Spleen (tissue), 11 donors: ENCODE data around the gene CENPH. TPM values are rescaled to one million over a fixed set of nuclear protein-coding genes. Genes with fewer than 3 reads are reported as not detected.

ENCODE experiments used
- DNase-seq: peaks from one replicate; pipeline ENCODE4 v3.0.0-alpha.2; 2020
- H3K27ac ChIP-seq, 8 donors: fragments of 200-600 bp; sonication (generic) in 7 of 8; 1 replicate in 4 of 8; 2 replicates in 4 of 8; pipeline versions ENCODE4 v1.5.0 to v1.8.0; 2016 to 2021; ENCODE audit warnings: inconsistent platforms in 4 of 8, mild to moderate bottlenecking in 4 of 8, moderate library complexity in 1 of 8
- H3K27me3 ChIP-seq, 7 donors: fragments of 200-600 bp; sonication (generic) in 6 of 7; replicated peaks in 1 of 7; 1 replicate in 4 of 7; 2 replicates in 3 of 7; pipeline versions ENCODE4 v1.5.0 to v1.8.0; 2016 to 2021; ENCODE audit warnings: inconsistent platforms in 3 of 7, mild to moderate bottlenecking in 1 of 7
- H3K36me3 ChIP-seq, 6 donors: fragments of 200-600 bp; sonication (generic) in 5 of 6; 1 replicate in 4 of 6; 2 replicates in 2 of 6; pipeline versions ENCODE4 v1.5.0 to v1.8.0; 2016 to 2021; ENCODE audit warnings: inconsistent platforms in 2 of 6
- H3K4me1 ChIP-seq, 6 donors: fragments of 200-600 bp; sonication (generic) in 5 of 6; 1 replicate in 3 of 6; 2 replicates in 3 of 6; pipeline versions ENCODE4 v1.5.0 to v1.8.0; 2016 to 2021; ENCODE audit warnings: inconsistent platforms in 3 of 6
- H3K4me3 ChIP-seq, 8 donors: fragments of 200-600 bp; sonication (generic) in 7 of 8; 1 replicate in 4 of 8; 2 replicates in 4 of 8; pipeline versions ENCODE4 v1.5.0 to v1.8.0; 2016 to 2021; ENCODE audit warnings: inconsistent platforms in 4 of 8, mild to moderate bottlenecking in 4 of 8, moderate library complexity in 2 of 8
- H3K9me3 ChIP-seq, 8 donors: fragments of 200-600 bp; sonication (generic) in 7 of 8; 1 replicate in 4 of 8; 2 replicates in 4 of 8; pipeline versions ENCODE4 v1.5.0 to v1.8.0; 2016 to 2021; ENCODE audit warnings: inconsistent platforms in 4 of 8
- CTCF ChIP-seq, 11 experiments: fragments of 200-600 bp in 7 of 11; fragments of 450-650 bp in 4 of 11; sonication (generic) in 4 of 11; IDR thresholded peaks in 8 of 11; conservative IDR thresholded peaks in 3 of 11; 1 replicate in 7 of 11; 2 replicates in 4 of 11; pipeline versions ENCODE4 v1.4.0 to v1.8.0; 2016 to 2021; ENCODE audit warnings: antibody characterized with exemption in 11 of 11, inconsistent platforms in 4 of 11, mild to moderate bottlenecking in 1 of 11
- POLR2A ChIP-seq, 3 donors: fragments of 450-650 bp; IDR thresholded peaks; one replicate each; pipeline ENCODE4 v1.5.1; 2017; ENCODE audit warnings: antibody characterized with exemption in 3 of 3, mild to moderate bottlenecking in 1 of 3
- POLR2AphosphoS5 ChIP-seq, 3 donors: sonication (generic); formaldehyde crosslinking; IDR thresholded peaks; one replicate each; pipeline ENCODE4 v1.5.1; 2017; ENCODE audit warnings: antibody characterized with exemption in 3 of 3
- WGBS, 5 donors: extraction: QIAGEN DNeasy Blood & Tissue Kit in 3 of 5; methylation state at CpG; one replicate each; pipeline versions ENCODE4 v1.1.5 to v1.1.7; 2013 to 2018; 5-methylcytosine and 5-hydroxymethylcytosine counted together
- intact Hi-C: fragments of 100-400 bp; cut with DNase I; formaldehyde crosslinking; loops from one replicate; pipeline ENCODE4 v1.15.0; 2023; ENCODE audit warnings: low total_unique reads
- polyA plus RNA-seq, 3 donors: library from polyadenylated mRNA; stranded (reverse); fragments of 200-250 nt; gene quantifications; one replicate each; pipeline ENCODE4 v1.2.1, GENCODE V29; 2013
- total RNA-seq, 7 donors: library from RNA; depleted of rRNA in 3 of 7; stranded (reverse); fragments of >200 nt in 3 of 7; fragmentation: NEBNext Ultra II Directional in 4 of 7; extraction: Animal tissue kit (Norgen Biotek cat#: 25700) in 4 of 7; gene quantifications; one replicate each; pipeline versions ENCODE4 v1.1.0 to v1.2.1, GENCODE V29; 2016 to 2021
- donor health status: healthy with polysubstance abuse.
- donor health status: DM: no; HTN: no; CAD: no; lungs with moderate emphysema.
- donor health status: DM: no; HTN: no; CAD: no.
- donor health status: Bipolar disorder and iron deficiency.
- donor health status: healthy.
- donor health status: DM: no; HTN: no; CAD: no.
- donor health status: DM: yes; HTN: yes; CAD: no.

CENPH gene
- total and polyA plus RNA-seq, 10 donors, result 4.7 to 15.6 (median 8.1) TPM

- DNase-seq, result no peak
- TF ChIP-seq POLR2AphosphoS5 (IDR thresholded peaks at IDR 0.05) (no peak), POLR2A (IDR thresholded peaks at IDR 0.05) (no peak), CTCF (IDR thresholded peaks at IDR 0.05 in 8 of 11, conservative IDR thresholded peaks at IDR 0.05 in 3 of 11) (no peak)
- Histone ChIP-seq H3K36me3 (no peaks in the 10 kb centered on the region), H3K27me3 (no peaks in the 10 kb centered on the region), H3K9me3 (no peaks in the 10 kb centered on the region), H3K4me3 (no peak overlapping the region), H3K4me1 (peaks cover 0 to 16% (median 9%) of the 10 kb centered on the region in 6 donors), H3K27ac (no peak overlapping the region)
- WGBS, 5 donors, result 95 to 99% (median 95%) methylated on average over 4 of the region's 4 CpGs
- intact Hi-C loops, result no loop called here
These were observed 24.3 kb downstream of the CENPH start for GRCh38 chr5:69213513-69214215.

GRCh38 chr5:69217151-69217511 lies 27.7 kb downstream of the CENPH start:
- Histone ChIP-seq H3K9me3 (no peaks in the 10 kb centered on the region), H3K4me1 (peaks cover 0 to 28% (median 18%) of the 10 kb centered on the region in 6 donors), H3K27me3 (no peaks in the 10 kb centered on the region), H3K27ac (peak overlapping the region in 7 of 8 donors; percentile 95 to 99 (median 96)), H3K36me3 (peaks cover 0 to 5% (median 0%) of the 10 kb centered on the region in 6 donors), H3K4me3 (peak overlapping the region; percentile 73 to 100 (median 96))
- WGBS, 5 donors, result 47 to 50% (median 48%) methylated on average over 6 of the region's 6 CpGs
- intact Hi-C loops, result no loop called here
- no peak for DNase-seq
- no peak for TF ChIP-seq CTCF (IDR thresholded peaks at IDR 0.05 in 8 of 11, conservative IDR thresholded peaks at IDR 0.05 in 3 of 11)
- no peak for TF ChIP-seq POLR2AphosphoS5 (IDR thresholded peaks at IDR 0.05)
- TF ChIP-seq POLR2A (IDR thresholded peaks at IDR 0.05), result no peak

GRCh38 chr5:69217548-69218526 lies 28.5 kb downstream of the CENPH start:
- 0 to 1% (median 0%) methylated on average over 26 to 73 of the region's 73 CpGs for WGBS, 5 donors
- Histone ChIP-seq H3K36me3 (peaks cover 0 to 5% (median 0%) of the 10 kb centered on the region in 6 donors), H3K27ac (peak overlapping the region; percentile 88 to 99 (median 96)), H3K27me3 (no peaks in the 10 kb centered on the region), H3K9me3 (no peaks in the 10 kb centered on the region), H3K4me1 (peaks cover 0 to 28% (median 18%) of the 10 kb centered on the region in 6 donors), H3K4me3 (peak overlapping the region; percentile 73 to 100 (median 96))
- intact Hi-C loops, result no loop called here
- DNase-seq, result peak; percentile 99
- TF ChIP-seq POLR2AphosphoS5 (IDR thresholded peaks at IDR 0.05) (peak; percentile 94 to 96 (median 96)), CTCF (IDR thresholded peaks at IDR 0.05 in 8 of 11, conservative IDR thresholded peaks at IDR 0.05 in 3 of 11) (peak in 10 of 11 experiments; percentile 13 to 64 (median 44)), POLR2A (IDR thresholded peaks at IDR 0.05) (peak in 2 of 3 donors; percentile 27 to 51)
